Caco-2 (cell line): ENCODE results near the gene HSPH1. TPM values are rescaled to one million over a fixed set of nuclear protein-coding genes. Genes with fewer than 3 reads are reported as not detected.
A peak's percentile ranks its signal among the peaks of the same experiment; 100 is the strongest.

Experiments used
- BruUV-seq: library from RNA; stranded (reverse); fragments of 400-500 nt; replicated peaks from 2 replicates; lab custom pipeline; 2021; lab: Mats Ljungman, UMichigan
- CTCF ChIA-PET: fragments of 300-600 bp; sonication (Branson Sonifier 250); formaldehyde crosslinking; loops from one replicate; lab custom pipeline; 2022; ENCODE audit warnings: antibody characterized with exemption; lab: Charles Lee
- POLR2A ChIA-PET: fragments of 300-600 bp; sonication (Branson Sonifier 250); formaldehyde crosslinking; loops from one replicate; lab custom pipeline; 2022; ENCODE audit warnings: antibody characterized with exemption; lab: Charles Lee
- DNase-seq, 2 experiments: peaks; one replicate each; pipeline versions ENCODE4 v3.0.0 to v3.0.0-alpha.2; 2020 to 2022
- H3K27me3 ChIP-seq: replicated peaks from 2 replicates; pipeline ENCODE4 v1.6.0; 2011; ENCODE audit warnings: low read length; ENCODE audit not compliant: control insufficient read depth, insufficient read depth
- H3K36me3 ChIP-seq: 2 replicates; pipeline ENCODE4 v1.5.1; 2011; ENCODE audit warnings: low read length; ENCODE audit not compliant: control insufficient read depth, insufficient read depth
- H3K4me1 ChIP-seq: fragments of 250-450 bp; sonication (Bioruptor Pico); 2 replicates; pipeline ENCODE4 v1.5.1; 2020; ENCODE audit warnings: mild to moderate bottlenecking
- H3K4me3 ChIP-seq: 2 replicates; pipeline ENCODE4 v1.5.1; 2011; ENCODE audit warnings: low read depth, mild to moderate bottlenecking, control low read depth, low read length
- H3K9me3 ChIP-seq: fragments of 250-450 bp; sonication (Bioruptor Pico); 2 replicates; pipeline ENCODE4 v1.5.1; 2020; ENCODE audit warnings: mild to moderate bottlenecking, moderate library complexity
- H3K27ac Mint-ChIP-seq: one replicate; pipeline ENCODE4 v1.8.0; 2022; ENCODE audit warnings: mixed read lengths; ENCODE audit not compliant: unreplicated experiment
- H3K27me3 Mint-ChIP-seq: one replicate; pipeline ENCODE4 v1.8.0; 2022; ENCODE audit warnings: mixed read lengths; ENCODE audit not compliant: insufficient read depth, unreplicated experiment
- H3K36me3 Mint-ChIP-seq: one replicate; pipeline ENCODE4 v1.8.0; 2022; ENCODE audit warnings: mild to moderate bottlenecking, mixed read lengths; ENCODE audit not compliant: insufficient read depth, unreplicated experiment
- H3K4me1 Mint-ChIP-seq: one replicate; pipeline ENCODE4 v1.8.0; 2022; ENCODE audit warnings: low read depth, mixed read lengths; ENCODE audit not compliant: unreplicated experiment
- H3K4me3 Mint-ChIP-seq: one replicate; pipeline ENCODE4 v1.8.0; 2022; ENCODE audit warnings: mild to moderate bottlenecking, moderate library complexity, mixed read lengths; ENCODE audit not compliant: unreplicated experiment
- H3K9me3 Mint-ChIP-seq: one replicate; pipeline ENCODE4 v1.8.0; 2022; ENCODE audit warnings: mixed read lengths; ENCODE audit not compliant: unreplicated experiment
- intact Hi-C: fragments of 100-400 bp; cut with micrococcal nuclease; formaldehyde crosslinking; loops from one replicate; pipeline ENCODE4 v1.10.0; 2022; ENCODE audit not compliant: unreplicated experiment
- total RNA-seq: library from RNA; stranded (reverse); gene quantifications from 2 replicates; pipeline ENCODE4 v1.2.3, GENCODE V29; 2022
- TF ChIP-seq, protein P1 (sequence below), 2 experiments: fragments of 200-600 bp in 1 of 2; IDR thresholded peaks; 1 replicate in 1 of 2; 2 replicates in 1 of 2; pipeline versions ENCODE4 v1.5.1 to v1.8.0; 2011 to 2022; ENCODE audit warnings: antibody characterized with exemption in 1 of 2, control low read depth in 1 of 2, inconsistent platforms in 1 of 2, low read depth in 1 of 2, low read length in 1 of 2, mild to moderate bottlenecking in 1 of 2, moderate library complexity in 1 of 2; ENCODE audit not compliant: insufficient read depth in 1 of 2, severe bottlenecking in 1 of 2, unreplicated experiment in 1 of 2

The HSPH1 gene
- total RNA-seq, 1 experiment from 2014 or later, result 141 TPM

GRCh38 chr13:31195616-31196015 lies 33.9 kb upstream of the HSPH1 start:
- H3K36me3 ChIP-seq, result no peaks in the 10 kb centered on the region
- H3K27ac Mint-ChIP-seq, result no peak overlapping the region
- H3K9me3 Mint-ChIP-seq, result no peaks in the 10 kb centered on the region
- H3K27me3 ChIP-seq, result no peaks in the 10 kb centered on the region
- H3K27me3 Mint-ChIP-seq, result no peaks in the 10 kb centered on the region
- intact Hi-C loops, result no loop called here
- POLR2A ChIA-PET, result no interaction called here
- H3K4me3 ChIP-seq, result no peak overlapping the region
- CTCF ChIA-PET, result no interaction called here
- no TSS peak for BruUV-seq
- no peaks in the 10 kb centered on the region for H3K4me1 ChIP-seq
- TF ChIP-seq, protein P1, sequence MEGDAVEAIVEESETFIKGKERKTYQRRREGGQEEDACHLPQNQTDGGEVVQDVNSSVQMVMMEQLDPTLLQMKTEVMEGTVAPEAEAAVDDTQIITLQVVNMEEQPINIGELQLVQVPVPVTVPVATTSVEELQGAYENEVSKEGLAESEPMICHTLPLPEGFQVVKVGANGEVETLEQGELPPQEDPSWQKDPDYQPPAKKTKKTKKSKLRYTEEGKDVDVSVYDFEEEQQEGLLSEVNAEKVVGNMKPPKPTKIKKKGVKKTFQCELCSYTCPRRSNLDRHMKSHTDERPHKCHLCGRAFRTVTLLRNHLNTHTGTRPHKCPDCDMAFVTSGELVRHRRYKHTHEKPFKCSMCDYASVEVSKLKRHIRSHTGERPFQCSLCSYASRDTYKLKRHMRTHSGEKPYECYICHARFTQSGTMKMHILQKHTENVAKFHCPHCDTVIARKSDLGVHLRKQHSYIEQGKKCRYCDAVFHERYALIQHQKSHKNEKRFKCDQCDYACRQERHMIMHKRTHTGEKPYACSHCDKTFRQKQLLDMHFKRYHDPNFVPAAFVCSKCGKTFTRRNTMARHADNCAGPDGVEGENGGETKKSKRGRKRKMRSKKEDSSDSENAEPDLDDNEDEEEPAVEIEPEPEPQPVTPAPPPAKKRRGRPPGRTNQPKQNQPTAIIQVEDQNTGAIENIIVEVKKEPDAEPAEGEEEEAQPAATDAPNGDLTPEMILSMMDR (IDR thresholded peaks at IDR 0.05; ENCODE audit: insufficient read depth in 1 of 2, low read depth in 1 of 2, low read length in 1 of 2, severe bottlenecking in 1 of 2, unreplicated experiment in 1 of 2), result no peak
- no peaks in the 10 kb centered on the region for H3K4me1 Mint-ChIP-seq
- no peak for DNase-seq
- no peaks in the 10 kb centered on the region for H3K36me3 Mint-ChIP-seq
- H3K4me3 Mint-ChIP-seq, result no peak overlapping the region
- H3K9me3 ChIP-seq, result no peaks in the 10 kb centered on the region

DNA sequence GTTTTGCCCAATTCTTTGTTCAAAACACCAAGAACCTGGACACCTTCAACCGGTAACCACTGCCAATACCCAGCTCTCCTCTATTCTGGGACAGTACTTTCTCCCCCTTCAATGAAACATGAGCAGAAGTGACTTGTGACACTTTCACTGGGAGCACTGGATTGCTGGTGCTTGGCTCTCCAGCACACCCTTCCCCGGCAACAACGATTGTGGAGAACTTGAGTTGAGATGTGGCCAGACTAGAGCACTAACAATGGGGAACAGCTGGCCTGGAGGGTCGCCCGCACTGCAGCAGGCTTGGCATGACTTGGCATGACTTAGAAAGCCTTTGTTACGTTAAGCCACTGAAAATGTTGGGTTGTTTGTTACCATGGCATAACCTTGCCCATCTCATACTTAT lies 30.6 kb upstream of the HSPH1 start:
- Histone ChIP-seq H3K27me3 (no peaks in the 10 kb centered on the region), H3K36me3 (no peaks in the 10 kb centered on the region), H3K9me3 (no peaks in the 10 kb centered on the region), H3K4me1 (no peaks in the 10 kb centered on the region), H3K4me3 (no peak overlapping the region)
- ChIA-PET POLR2A (no interaction called here), CTCF (no interaction called here)
- Mint-ChIP-seq H3K9me3 (no peaks in the 10 kb centered on the region), H3K27me3 (no peaks in the 10 kb centered on the region), H3K4me1 (no peaks in the 10 kb centered on the region), H3K4me3 (no peak overlapping the region), H3K27ac (no peak overlapping the region), H3K36me3 (no peaks in the 10 kb centered on the region)
- intact Hi-C loops, result no loop called here
- BruUV-seq, result no TSS peak
- no peak for DNase-seq
- TF ChIP-seq, protein P1 (IDR thresholded peaks at IDR 0.05; ENCODE audit: insufficient read depth in 1 of 2, low read depth in 1 of 2, low read length in 1 of 2, severe bottlenecking in 1 of 2, unreplicated experiment in 1 of 2), result no peak

DNA sequence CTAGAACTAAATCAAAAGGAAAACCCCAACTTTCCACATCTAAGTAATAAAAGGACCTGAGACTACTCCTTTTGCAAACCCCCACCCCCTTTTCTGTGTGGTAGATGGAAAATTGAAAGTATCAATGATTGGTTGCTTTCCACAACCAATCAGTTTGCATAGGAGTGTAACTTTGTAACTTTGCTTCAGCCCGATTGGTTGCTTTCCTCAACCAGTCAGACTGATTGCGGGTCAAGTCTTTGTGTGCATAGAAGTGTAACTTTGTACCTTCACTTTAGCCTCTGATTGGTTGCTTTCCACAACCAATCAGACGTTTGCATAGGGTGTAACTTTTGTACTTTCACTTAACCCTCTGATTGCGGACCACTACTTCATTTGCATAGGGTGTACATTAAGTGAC lies 30.0 kb upstream of the HSPH1 start:
- no peaks in the 10 kb centered on the region for H3K36me3 Mint-ChIP-seq
- DNase-seq, result peak; percentile 17 to 61
- no peaks in the 10 kb centered on the region for H3K4me1 Mint-ChIP-seq
- POLR2A ChIA-PET, result no interaction called here
- Histone ChIP-seq H3K36me3 (no peaks in the 10 kb centered on the region), H3K9me3 (no peaks in the 10 kb centered on the region), H3K4me3 (no peak overlapping the region), H3K27me3 (no peaks in the 10 kb centered on the region), H3K4me1 (no peaks in the 10 kb centered on the region)
- CTCF ChIA-PET, result no interaction called here
- intact Hi-C loops, result no loop called here
- TF ChIP-seq, protein P1 (IDR thresholded peaks at IDR 0.05; ENCODE audit: insufficient read depth in 1 of 2, low read depth in 1 of 2, low read length in 1 of 2, severe bottlenecking in 1 of 2, unreplicated experiment in 1 of 2), result no peak
- no peak overlapping the region for H3K27ac Mint-ChIP-seq
- H3K9me3 Mint-ChIP-seq, result no peaks in the 10 kb centered on the region
- H3K27me3 Mint-ChIP-seq, result no peaks in the 10 kb centered on the region
- BruUV-seq, result no TSS peak
- H3K4me3 Mint-ChIP-seq, result no peak overlapping the region
